HG03565 (cell line): ENCODE measurements around the gene GNPDA2.
"Not testable (repeated sequence)": the region's sequence is repeated elsewhere in the genome, so short reads cannot be mapped to it uniquely, and the experiment has no call there.

Source experiments
- ATAC-seq: cut with Tn5 transposase; IDR thresholded peaks from one replicate; pipeline ENCODE4 v1.9.1; 2021; ENCODE audit warnings: mild to moderate bottlenecking, moderate library complexity; ENCODE audit not compliant: unreplicated experiment

GNPDA2 gene

DNA sequence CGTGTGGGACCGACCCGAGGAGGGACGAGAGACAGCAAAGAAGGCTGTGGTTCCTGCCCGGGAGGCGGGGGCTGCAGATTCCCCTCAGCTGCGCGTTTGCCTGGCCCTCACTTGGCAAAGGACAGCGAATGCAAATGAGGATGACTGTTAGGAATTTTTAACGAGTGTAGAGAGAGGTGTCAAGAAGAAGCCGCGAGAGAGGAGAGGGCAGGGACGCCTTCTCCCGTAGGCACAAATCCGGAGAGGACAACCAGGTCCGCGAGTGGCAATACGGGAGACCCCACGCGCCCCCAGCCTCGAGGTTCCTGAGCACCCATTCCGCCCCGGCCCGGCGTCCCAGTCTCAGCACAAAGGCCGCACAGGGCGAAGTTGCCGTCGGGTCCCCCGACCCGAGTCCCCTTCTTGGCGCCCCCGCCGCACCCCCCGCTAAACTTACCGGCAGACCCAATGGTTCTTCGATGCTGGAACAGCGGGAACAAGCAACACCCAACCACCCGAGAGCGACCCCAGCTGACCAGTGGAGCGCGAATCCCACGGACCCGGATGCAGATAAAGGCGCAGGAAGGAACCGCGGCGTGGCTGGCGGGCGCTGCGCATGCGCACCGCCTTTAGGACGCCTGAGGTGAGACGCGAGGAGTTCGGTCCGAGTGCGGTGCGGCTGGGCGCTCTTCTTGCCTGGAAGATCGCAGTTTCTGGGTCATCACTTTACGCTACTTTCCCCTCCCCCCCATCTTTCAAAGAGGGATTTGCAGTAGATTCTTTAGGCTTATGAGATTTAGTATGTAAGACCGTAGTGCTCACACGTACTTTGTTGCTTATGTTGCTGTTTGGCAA, at the start of gene GNPDA2:
GNPDA2 (minus strand) TSS at position 519 of the 834 bp plus-strand sequence. CDS start 4,349 bp downstream, outside the sequence.
- peak; percentile 89 for ATAC-seq

DNA sequence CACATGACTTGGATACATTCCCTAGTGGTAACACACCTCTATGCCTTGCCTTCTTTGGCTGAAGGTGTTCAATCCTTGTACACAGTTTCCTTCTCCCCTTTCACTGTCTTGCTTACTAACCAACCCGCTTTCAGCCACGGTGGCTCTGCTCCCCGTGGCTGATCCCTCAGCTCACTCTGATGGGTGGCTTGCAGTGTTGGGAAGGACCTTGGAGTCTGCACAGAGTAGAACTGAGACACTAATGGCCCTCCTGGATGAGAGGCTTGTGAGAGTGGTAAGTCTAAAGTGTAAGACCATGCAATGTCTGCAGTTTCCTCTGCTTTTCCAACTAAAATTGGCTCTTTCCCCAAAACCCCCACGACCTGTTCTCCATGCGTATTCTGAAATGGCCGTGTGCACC, 46.0 kb upstream of the GNPDA2 start:
- ATAC-seq, result no peak

DNA sequence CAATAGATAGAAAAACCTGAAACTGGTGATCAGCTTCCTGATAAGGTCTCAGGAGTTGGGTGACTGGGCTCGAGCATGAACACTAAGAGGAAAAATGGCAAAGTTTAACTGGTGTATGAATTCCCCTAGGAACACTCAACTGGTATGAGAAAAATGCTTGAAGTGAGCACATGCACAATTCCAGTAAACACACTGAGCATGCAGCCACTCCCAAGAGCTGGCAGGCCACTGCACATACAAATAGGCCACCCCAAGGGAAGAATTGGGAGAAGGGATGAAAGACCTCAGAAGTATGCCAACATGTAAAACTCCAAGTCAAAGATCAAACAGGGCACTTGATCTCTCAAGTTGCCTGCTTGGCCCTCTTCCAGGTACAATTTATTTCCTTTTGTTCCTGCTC, 45.4 kb upstream of the GNPDA2 start:
- no peak for ATAC-seq

DNA sequence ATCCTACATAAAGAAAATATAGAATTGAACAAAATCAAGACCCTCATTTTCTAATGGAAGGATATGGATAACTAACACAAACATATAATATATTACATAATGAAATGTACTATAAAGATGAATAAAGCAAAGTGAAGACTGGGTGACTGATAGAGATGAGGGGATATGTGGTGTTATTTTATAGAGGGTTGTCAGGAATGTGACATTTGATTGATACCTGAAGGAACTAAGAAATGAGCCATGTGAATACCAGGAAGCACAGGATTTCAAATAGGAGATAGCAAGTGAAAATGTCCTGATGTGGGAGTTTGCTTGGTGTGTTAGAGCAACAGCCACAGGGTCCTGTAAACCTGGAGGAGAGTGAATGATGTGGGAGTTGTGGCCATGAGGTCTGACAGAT, 40.1 kb upstream of the GNPDA2 start:
- no peak for ATAC-seq

DNA sequence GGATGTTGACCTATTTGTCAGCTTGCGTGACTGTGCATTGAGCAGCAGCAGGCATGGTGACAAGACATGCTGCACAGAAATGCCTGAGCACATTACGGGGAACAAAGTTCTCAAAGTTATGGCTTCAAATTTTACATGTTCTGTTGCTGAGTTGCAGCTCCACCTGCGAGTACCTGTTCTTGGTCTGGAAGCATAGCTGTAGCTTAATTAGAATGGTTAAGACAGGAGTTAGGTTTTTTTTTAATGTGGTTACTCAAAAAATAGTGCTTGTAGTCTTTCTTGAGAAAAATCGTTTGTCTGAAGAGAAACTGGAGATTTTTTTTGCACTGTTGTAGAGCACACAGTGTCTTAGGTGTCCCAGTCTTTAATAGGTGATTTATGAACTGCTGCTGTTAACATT, 38.8 kb upstream of the GNPDA2 start:
- ATAC-seq, result no peak

DNA sequence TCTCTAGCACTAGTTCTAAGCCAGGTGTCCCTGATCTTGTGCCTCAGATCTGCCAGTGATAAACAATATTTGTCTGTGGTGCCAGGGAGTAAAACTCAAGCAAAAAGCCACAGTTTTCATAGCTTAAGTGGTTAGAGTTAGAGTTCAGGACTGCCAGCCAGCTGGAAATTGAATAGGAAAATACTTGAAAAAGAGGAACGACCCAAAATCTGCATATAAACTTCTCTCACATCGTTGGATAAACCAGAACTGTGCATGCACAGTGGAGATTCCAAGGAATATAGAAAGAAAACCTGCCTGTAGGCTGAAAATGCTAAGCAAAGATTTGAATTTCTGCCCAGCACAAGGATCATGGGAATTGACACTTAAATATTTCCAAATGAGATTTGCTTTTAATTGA, 35.0 kb upstream of the GNPDA2 start:
- ATAC-seq, result no peak

DNA sequence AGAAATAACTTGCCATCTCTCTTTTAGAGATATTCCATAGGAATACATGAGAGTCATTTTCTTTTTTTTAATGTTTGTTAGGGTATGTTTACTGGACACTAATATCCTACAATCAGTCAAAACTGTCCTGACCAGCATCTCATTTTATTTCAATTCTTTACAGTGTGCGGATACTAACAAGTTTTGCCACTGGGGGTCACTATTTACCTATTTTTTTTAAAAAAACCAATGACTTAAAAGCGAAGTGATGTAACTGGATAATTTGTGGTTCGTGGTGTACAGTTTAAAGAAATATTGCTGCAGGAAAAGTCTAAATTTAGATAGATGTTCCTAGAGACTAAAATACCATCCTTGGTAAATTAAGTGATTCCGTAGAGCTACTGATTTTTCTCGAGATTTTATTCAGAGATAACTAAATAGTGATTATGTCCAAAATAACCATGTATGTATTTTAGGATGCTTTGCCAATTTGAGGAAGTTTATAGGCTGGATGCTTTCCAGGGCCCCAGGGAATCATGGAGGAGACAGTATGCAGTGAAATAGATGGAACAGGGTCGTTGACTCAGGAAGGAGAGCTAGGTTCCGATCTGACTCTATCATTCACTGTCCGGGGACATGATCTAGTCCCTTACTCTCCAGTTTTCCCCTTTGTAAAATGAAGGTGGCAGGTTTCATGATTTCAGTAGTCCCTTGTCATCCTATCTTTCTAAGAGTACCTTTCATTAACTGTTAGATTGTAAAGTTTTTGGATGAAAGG, 34.0 kb upstream of the GNPDA2 start:
- peak; percentile 71 for ATAC-seq

DNA sequence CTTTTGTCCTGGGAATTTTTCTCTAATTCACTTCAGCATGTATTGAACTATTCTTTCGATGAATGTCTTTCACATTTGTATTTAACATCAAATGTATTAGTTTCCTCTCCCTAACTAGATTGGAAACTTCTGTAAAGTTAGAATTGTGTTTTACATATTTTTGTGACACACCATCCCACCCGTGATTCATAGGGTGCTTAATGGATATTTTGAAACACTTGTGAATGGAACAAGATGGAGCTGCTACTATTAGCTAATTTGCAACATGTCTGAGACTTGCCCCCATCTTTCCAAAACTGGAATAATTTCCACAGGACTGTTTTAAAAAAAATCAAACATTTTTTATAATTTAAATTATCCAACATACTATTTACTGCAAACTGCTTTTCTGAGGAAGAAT, 30.2 kb upstream of the GNPDA2 start:
- ATAC-seq, result no peak

DNA sequence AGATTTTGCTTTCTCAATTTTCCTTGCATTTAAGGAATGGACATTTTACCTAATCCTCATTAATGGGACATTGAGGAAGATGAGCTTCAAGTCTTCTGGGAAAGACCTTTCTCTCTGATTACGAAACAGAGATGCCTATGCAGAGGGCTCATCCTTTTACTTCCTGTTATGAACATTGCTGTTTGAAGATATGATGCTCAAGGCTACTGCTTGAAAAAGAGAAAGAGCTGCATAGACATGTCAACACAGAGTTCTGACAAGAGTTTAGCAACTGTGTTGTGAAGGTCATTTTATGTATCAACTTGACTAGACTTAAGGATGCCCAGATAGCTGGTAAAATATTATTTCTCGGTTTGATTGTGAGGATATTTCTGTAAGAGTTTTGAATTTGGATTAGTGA, 13.8 kb upstream of the GNPDA2 start:
- ATAC-seq, result no peak

DNA sequence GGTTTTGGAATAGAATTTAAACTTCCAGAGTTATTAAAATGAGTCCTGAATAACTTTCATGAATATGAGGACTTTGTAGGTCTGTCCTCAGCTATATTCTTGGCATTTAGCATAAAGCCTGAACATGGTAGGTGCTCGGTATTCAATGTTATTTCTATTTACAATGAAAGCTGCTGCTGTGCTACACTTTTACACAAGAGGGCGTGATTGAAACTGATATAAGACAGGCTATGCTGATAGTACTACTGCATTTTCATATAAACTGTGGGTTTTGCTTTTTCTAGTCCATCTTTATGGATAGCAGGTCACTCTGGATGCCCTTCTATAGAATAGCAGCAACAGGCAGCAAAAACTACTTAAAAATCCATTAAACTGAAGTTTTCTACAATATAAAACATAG, 12.3 kb upstream of the GNPDA2 start:
- ATAC-seq, result peak; percentile 94

DNA sequence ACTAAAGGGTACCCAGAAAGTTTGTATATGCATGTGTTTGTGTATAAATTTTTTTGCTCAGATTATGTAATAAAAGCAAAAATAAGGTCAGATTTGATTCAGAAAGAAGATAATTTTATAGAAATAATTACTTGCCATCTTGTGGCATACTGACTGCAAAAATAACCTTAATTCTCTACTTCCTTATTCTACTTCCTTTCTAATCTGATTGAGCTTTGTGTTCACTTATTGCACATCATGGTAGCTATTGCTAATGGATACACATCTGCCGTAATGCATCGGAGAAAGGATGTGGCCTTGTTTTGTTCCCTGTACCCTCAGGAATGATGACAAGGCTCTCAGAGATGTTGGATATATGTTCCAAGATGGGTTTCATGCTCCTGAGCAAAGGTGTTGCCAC, 10.5 kb upstream of the GNPDA2 start:
- no peak for ATAC-seq

DNA sequence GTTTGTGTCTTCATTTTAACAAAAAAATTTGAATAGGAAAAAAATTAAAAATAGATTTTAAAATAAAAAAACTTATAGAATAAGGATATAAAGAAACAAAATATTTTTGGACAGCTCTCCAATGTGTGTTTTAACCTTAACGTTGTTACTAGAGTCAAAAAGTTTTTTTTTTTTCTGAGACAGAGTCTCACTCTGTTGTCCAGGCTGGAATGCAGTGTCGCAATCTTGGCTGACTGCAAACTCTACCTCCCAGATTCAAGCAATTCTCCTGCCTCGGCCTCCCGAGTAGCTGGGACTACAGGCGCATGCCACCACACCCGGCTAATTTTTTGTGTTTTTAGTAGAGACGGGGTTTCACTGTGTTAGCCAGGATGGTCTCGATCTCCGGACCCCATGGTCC, 2.3 kb upstream of the GNPDA2 start:
- ATAC-seq, result not testable (repeated sequence)

DNA sequence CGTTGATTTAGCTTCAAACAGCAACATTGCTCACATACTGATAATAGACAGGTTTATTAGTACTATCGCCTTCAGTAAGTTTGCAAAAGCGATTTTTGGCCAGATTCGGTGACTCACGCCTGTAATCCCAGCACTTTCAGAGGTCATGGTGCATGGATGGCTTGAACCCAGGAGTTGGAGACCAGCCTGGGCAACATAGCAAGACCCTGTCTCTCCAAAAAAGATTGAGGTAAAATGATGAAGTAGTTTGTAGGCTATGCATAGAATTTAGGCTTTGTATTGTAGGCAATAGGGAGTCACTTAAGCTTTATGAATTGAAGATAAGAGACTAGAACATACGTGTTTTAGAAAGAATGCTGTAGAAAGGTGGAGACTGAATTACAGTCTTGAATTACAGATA, 1.1 kb upstream of the GNPDA2 start:
- ATAC-seq, result no peak

DNA sequence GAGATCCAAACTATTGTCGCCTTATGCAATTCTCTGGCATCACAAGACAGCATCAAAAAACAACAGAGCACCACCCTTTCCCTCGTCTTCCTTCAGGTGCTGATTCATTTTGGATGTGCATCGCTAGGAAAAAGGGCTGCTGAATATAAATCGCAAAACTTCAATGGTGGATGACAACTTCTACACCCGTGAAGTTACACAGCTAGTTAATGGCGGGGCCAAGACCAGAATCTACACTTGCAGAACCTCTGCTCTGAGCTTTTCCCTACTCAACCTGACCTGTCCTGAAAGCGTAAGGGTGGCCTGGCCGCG, 674 bp downstream of the GNPDA2 start:
- no peak for ATAC-seq

DNA sequence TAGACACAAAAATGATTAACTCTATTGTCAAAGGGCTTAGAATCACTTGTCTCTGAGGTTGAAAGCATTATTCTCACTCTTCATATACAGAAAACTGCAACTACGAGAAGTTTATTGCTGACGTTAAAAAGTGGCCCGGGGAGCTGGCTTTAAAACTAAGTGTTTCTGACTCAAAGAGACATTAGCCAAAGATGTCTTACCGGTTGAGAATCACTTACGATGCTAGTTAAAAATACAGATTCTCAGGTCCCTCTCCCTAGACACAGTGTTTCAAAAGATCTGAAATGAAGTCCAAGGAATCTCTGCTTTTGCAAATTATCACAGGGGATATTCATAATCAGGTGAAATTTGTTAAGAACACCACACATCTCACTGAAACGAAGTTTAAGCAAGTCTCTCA, 1.2 kb downstream of the GNPDA2 start:
- ATAC-seq, result no peak

DNA sequence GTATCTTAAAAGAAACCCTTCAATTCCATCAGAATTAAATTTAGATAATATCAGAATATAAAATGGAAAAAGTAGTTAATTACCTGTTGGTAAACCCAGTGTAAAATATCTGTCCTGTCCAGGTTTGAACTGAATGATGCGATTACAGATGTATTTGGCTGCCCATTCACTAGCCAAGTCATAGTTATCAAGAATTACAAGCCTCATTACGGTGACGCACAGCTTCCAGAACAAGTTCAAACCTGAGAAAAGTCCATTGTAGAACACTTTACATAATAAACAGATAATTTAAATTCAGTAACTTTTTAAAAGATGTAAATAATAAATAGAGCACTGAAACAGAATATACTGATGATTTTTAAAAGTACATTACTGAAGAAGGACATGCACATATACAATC, 4.4 kb downstream of the GNPDA2 start:
- no peak for ATAC-seq

DNA sequence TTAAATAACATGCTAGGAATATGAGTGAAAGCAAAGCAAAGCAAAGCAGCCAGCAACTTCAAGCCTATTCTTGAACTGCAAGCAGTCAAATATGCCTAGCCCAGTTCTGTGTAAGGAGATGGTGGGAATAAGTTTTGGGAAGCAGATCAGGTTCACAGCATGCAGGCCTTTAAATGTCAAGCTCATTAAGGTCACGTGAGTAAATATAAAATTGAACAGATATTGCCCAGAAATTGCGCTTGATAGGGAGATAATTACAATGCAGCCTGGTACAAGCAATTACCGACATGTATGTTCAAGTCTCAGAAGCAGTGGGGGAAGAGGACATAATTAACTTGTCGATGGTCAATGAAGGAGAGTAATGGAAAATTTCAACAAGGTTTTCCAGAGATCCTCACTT, 6.0 kb downstream of the GNPDA2 start:
- ATAC-seq, result no peak

DNA sequence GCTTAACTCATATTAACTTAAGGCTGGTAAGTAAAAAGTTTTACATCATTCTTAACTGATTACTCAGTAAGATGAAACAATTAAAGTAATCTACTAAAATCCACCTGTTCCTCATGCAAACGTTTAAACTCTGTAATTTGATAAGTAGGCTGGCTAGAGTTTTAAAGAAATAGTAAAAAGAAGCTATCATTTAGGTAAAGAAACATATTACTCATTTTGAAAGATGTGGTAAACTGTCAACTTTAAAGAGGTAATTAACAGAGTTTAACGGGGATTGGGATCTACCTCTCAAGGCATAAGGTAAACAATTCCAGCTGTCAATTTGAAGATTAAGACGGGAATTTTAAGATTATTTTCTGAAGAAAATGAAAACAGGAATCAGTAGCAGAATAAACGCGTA, 9.8 kb downstream of the GNPDA2 start:
- ATAC-seq, result no peak

DNA sequence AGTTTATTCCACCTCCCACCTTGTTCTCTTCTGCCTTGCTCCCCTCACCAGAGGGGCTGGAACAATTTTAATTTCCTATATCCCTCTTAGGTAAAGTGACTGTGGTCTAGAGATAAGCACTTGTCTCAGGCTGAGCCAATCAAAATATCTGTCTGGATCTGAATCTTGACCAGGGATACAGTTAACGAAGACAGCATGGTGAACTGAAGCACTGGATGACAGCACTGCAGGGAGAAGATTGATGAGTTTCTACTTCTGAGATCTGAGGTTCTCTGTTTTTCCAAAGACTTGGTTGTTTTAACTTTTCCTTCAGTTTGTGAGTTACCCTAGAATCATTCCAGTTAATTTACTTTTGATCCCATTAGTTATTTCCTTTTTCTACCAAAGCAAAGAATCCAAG, 13.2 kb downstream of the GNPDA2 start:
- no peak for ATAC-seq

DNA sequence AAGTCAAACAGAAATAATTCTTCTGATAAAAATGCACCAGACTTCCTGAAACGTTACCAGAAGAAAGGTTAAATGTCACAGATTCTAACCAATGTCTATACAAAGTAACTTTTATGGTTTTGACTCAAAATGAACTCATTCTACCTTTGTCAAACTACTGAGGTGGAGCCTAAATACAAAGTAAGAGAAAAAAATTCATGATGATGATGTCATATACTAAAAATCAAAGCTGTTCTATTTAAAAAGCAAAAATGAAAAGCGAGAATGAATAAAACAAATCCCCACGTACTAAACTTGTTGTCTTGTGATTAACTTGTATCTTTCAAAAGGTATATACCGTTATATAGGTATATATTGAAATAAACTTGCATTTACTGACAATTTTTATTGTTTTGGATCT, 21.7 kb downstream of the GNPDA2 start:
- ATAC-seq, result no peak

DNA sequence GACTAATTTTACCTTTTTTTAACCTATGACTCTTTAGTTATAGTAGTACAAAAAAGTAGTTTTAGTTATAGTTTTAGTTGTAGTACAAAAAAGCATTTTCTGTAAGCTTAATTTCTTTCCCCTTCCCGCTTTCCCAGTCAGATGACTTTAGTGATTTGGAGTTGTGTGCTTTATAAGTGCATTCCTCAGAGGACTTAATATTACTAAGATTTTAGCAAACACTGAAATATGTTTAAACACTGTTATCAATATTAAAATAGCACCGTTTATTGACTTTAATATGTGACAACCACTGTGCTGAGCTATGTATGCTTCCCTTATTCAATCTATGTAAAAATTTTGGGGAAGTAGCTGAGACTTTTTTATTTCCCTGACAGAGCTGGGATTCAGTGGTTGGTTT, 25.3 kb downstream of the GNPDA2 start:
- no peak for ATAC-seq

DNA sequence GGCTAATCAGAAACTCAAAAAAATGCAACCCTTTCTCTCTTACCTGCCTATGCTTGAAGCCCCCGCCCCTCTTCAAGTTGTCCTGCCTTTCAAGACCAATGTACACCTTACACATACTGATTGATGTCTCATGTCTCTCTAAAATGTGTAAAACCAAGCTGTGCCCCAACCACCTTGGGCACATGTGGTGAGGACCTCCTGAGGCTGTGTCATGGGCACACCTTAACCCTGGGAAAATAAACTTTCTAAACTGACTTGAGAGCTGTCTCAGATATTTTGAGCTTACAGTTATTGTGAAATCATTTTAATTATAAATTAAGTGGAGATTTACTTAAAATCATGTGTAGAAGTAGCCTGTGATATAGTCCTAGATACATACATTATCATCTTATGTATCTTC, 25.9 kb downstream of the GNPDA2 start:
- no peak for ATAC-seq

DNA sequence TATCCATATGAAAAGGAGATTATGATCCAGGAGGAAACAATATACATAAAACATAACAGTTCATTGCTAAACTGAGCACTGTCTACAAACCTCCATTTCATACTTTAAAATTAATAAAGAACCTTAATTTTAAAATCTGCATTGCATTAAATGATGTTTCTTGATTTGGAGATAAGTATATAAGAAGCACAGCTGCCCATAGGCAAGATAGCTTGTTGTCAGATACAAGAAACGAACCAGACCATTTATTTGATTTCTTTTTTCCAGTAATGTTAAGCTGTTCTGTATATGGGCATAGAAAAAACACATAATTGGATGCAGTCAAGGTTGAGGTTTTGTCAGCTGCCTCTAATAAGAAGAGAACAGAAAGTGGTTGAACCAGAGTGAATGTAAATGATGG, 41.7 kb downstream of the GNPDA2 start:
- ATAC-seq, result no peak
